NCI-H2107 (cell line): ENCODE data around the gene PPIE.
"Not testable (repeated sequence)": the region's sequence is repeated elsewhere in the genome, so short reads cannot be mapped to it uniquely, and the experiment has no call there.

Source experiments
- DNase-seq: peaks from one replicate; lab custom pipeline; 2025; lab: John Stamatoyannopoulos, UW

Gene PPIE

DNA sequence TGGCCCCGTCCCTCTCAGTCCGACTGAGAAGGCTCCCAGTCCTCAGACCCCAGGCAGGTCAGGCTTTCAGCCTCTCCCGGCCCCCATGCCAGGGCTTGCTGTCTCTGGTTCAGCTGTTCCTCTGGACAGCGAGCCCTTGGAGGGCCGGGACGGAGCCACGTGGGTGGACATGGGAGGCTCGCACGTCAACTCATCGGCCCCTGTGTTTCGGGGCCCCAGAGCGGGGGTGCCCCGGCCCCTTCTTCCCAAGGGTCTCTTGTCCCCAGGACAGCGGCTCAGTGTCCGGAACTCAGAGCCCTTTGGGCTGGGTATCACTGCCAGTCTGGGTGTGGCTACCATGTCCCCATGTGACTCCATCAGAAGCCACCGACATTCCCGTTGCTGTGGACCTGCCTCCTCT lies 39.2 kb downstream of the PPIE start:
- DNase-seq = not testable (repeated sequence)

DNA sequence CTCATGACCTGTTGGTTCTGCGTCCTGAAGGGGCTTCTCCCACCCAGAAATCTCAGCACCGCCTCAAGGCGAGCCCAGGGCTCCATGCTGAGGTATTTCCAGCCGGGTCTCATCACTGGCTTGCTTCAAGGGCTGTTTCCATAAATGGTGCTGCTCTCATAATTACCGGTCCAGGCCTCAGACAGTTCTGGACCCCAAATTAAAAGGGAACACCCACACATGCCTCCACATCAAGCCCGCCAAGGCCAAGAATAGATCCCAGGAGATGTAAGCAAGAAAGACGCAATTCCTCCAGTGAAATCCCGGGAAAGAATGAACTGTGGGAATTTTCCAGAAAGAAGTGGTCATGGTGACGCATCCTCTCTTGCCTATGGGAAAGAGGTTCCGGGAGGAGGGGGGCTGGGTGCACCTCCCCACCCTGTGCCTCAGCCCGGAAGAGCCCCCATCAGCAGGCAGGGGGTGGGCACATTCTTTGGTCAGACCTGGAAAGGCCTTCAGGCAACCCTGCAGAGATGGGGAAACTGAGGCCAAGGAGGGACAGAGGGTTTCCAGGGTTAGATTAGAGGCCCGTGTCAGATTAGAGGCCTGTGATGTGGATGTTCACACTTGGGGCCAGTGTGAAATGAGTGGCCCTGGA lies 39.9 kb downstream of the PPIE start:
- not testable (repeated sequence) for DNase-seq

DNA sequence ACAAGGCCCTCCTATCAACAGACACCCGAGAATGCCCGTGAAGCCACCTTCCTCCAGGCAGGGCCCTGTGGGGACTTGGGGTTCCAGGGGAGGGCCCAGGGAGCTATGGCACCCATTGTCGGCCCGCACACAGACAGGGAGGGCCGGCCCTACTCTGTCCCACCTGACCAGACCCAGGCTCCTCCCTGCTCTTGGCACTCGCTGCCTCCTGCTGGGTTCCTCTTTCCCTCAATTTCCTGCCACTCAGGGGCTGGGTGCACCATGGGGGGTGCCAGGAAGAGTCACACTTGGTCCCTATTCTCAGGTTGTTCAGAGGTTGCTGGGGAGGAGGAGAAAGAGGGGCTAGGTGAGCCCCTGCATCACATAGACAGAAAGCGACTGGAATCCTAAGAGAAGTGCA lies 40.5 kb downstream of the PPIE start:
- DNase-seq = no peak

DNA sequence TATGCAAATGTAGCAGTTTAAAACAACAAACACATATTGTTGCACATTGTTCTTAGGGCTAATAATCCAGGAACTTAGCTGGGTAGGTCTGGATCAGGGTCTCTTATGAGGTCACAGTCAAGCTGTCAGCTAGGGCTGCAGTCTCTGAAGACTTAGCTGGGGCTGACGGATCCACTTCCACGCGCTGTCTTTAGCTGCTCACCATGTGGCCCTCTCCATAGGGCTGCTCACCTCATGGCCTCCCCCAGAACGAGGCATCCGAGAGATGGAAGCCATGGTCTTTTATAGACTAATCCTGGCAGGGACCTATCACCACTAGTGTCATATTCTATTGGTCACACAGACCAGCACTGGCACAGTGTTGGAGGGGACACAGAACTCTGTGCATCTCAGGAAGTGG lies 41.1 kb downstream of the PPIE start:
- no peak for DNase-seq

DNA sequence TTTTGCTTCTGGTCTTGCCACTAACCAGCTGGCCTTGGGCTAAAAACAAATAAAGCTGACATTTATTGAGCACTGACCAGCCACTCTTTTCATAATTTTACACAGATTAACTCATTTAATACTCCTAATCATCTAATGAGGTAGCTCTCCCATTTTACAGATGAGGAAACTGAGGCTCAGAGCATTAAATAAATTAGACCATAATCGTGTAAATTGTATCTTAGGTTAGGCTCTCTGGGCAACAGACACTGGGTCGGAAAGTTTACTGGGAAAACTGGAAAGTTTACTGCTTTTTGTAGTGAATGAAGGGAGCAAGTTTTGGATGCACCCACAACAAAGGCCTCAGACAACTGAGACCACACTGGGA lies 42.6 kb downstream of the PPIE start:
- DNase-seq = no peak

DNA sequence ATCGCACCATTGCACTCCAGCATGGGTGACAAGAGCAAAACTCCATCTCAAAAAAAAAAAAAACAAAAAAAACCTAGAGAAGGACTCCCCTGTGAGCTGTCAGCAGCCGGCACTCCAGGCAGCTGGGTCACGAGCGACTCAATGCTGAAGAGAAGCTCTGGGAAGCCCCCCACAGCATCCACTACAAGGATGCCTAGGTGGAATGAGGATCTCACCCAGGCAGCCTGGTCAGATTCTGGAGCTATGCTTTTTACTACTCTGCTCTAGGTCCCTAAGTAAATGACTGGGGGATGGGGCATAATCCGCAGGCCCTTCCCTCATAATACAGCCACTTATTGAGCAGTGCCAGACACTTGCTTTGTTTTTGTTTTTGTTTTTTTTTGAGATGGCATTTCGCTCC lies 43.4 kb downstream of the PPIE start:
- DNase-seq = no peak

DNA sequence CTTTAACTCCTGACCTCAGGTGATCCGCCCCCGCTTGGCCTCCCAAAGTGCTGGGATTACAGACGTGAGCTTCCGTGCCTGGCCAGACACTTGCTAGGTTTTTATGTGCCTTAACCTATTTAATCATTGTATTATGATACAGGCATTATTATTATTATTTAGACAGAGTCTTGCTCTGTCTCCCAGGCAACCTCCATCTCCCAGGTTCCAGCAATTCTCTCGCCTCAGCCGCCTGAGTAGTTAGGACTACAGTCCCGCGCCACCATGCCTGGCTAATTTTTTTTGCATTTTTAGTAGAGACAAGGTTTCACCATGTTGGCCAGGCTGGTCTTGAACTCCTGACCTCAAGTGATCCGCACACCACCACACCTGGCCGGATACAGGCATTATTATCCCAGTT lies 44.0 kb downstream of the PPIE start:
- not testable (repeated sequence) for DNase-seq

DNA sequence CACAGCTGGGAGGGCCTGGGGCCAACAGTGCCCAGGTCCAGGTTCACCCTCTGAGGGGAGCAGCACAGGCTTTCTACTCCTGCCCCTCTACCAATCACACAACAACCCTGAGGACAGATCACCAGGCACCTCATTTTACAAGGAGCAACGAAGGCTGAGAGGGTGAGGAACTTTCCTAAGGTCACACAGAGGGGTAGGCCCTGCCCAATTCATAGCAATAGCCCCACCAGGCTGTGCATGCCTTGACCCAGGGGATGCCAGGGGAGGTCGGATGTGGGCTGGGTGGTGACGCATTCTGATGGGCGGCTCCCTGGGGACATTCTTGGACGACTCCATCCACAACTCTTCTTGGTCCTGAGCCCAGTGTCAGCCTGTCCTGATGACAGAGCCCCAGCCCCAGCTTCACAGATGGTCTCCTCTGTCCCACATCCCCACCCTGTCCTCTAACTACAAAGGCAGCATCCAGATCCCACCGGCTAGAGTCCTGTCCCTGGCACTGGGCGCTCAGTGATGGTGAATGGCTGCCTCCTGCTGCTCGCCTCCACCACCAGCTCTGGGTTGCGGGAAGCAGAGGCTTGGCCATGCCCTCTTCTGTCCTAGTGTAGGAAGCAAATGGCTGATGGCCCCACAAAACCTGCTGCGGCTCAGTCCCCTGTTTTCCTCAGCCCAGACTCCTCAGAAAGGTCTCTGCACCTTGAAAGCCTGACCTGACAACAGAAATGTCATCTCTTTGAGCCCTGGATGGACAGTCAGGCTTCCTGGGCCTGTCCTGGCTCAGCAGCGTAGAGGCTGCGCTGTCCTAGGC lies 47.8 kb downstream of the PPIE start:
- not testable (repeated sequence) for DNase-seq

DNA sequence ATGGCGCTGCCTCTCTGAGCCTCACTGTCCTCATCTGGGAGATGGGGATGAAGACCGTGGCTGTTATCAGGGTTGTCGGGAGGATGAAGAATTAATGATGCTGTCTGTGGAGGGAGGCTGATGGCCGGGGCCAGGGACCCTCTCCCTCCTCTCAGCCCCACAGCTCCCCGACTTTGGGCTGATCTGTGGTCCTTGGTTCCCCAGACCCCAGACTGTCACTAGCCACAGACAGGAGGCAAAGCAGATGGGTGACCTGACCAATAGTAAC lies 48.4 kb downstream of the PPIE start:
- not testable (repeated sequence) for DNase-seq

DNA sequence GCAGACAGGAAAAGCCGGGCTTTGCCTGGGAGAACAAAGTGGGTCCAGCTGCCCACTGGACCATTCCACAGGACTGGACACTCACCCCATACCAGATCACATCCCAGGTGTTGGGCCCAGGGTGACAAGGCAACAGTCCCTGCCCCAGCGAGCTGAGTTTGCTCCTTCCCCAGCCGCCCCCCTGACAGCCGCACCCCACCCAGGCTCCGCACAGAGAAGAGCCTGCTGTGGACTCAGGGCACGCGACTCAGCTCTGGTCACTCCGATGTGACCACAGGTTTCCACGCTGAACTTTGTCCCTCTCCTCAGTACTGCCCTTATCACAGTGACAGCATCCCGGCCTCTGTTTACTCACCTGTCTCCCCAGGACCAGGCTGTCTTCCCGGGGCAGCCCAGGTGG lies 48.8 kb downstream of the PPIE start:
- no peak for DNase-seq

DNA sequence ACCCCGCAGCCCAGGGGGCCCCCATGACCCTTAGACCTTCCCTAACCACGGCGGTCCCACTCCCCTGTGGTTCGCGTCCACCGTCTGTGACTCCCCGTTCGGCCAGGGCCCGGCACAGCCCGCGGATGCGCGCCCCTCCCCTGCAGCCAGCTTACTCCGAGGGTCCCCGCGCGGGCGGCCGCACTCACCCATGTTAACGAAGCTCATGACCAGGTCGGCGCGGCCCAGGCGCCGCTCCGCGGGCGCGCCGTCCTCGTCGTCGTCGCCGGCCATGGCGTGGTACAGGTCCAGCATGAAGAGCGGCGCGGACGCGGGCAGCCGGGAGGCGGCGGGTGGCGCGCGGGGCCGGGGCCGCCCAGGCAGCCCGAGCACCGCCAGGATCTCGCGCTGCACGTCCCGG lies 49.3 kb downstream of the PPIE start:
- not testable (repeated sequence) for DNase-seq

DNA sequence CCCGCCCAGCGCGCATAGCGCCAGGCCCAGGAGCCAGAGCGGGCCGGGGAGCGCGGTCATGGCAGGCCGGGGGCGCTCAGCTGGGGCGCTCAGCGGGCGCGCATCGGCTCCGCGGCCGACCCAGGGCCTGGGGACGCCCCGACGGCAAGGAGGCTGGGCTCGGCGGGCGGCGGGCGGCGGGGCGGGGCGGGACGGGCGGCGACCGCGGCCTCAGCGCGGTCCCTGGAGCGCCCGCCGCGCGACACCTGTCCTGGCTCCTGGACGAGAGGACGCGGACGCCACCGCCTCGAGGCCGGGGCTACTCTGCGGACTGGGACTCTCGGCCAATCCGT lies 49.7 kb downstream of the PPIE start:
- peak; percentile 97 for DNase-seq

DNA sequence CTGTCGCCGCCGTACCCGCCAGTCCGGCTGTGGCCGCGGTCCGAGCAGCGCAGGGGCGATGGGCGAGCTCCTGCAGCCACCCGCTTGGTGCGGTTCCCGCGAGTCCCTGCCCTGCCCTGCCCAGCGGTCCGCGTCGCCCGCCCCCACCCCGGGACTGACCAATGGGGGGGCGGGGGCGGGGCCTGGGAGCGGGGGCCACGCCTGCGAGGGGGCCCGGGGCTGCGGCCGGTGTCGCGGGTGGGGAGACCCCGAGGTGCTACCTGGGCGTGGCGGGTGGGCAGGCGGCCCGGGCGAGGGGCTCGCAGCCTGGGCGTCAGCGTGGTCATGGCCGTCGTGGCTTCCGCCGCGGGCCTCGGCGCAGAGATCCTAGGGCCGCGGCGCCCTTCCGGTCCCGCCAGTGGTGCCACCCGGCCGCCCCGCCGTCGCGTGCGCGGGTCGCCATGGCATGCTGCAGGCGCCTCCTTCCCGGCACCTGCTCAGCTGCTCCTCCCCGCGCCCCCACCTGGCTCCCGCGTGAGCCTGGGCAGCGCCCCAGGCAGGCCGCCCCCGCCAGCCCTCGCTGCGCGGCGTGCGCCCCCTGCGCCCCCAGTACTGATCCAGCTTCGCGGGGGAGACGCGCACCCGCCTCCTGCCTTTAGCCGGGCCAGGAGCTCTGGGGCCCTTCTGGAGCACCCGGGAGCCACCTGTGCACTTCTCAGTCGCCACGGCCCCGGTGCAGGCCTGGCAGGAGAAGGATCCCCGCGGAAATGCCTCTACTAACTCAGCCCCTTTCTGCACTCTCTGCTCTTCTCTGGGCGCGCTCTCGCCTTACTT lies 50.3 kb downstream of the PPIE start, which contains the start of gene BMP8B:
Gene BMP8B (minus strand): TSS at position 108 of the 813 bp plus-strand sequence. CDS start 380 bp downstream, outside the sequence.
- peak; percentile 100 for DNase-seq

DNA sequence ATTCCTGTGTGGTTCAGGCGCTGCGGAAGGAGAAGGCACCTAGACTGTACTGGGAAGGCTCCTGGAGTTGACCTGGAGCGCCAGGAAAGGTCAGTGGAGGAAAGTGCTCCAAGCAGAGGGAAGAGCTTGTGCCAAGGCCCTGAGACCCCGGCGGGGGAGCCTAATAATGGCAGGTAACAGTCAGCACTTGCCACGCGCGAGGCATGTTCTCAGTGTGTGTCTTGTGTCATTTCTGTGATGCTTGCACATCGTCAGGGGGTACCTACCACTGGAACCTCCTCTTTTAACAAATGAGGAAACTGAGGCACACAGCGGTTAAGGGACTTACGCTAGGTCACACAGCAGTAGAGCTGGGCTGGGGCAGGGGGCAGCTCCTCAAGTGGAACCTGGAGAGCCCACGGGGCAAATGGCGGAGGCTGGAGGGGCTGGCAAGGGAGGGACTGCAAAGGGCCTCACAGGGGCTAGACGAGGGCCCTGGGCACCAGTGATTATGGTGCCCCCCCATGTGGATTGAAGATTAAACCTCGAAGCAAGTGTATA lies 51.0 kb downstream of the PPIE start:
- no peak for DNase-seq

DNA sequence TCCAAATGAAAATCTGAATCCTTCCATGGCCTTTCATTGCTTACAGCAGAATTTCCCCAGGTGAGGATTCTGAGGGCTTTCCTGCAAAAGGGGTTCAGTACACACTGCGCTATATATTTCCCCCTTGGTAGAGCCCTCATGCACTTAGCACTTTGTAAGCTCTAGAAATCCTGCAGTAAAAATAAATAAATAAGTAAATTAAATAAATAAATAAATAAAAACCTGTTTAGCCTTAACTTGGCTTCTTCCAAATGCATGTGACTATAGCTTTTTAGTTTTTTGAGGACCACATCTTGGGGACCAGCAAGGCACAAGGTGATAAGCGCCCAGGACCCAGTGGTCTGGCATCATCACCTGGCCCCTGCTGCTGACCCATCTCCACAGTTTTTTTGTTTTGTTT lies 53.2 kb downstream of the PPIE start:
- no peak for DNase-seq

DNA sequence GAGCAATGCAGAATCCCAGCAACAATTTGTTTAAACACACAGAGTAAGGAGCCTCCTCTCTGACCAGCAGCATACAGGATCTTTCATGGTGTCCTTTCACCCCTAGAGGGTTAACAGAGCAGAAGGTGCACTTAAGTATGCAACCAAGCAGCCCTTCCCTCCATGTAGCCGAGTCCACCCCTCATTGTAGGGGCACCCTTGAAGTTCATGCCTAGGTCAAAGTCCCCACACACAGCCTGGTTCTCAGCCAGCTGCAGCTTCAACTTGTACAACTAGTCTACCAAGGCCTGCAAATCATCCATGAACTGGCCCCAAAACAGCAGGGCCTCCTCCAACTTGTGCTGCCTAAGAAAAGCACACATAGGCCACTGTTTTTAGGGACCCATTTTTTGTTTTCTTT lies 57.0 kb downstream of the PPIE start:
- no peak for DNase-seq

DNA sequence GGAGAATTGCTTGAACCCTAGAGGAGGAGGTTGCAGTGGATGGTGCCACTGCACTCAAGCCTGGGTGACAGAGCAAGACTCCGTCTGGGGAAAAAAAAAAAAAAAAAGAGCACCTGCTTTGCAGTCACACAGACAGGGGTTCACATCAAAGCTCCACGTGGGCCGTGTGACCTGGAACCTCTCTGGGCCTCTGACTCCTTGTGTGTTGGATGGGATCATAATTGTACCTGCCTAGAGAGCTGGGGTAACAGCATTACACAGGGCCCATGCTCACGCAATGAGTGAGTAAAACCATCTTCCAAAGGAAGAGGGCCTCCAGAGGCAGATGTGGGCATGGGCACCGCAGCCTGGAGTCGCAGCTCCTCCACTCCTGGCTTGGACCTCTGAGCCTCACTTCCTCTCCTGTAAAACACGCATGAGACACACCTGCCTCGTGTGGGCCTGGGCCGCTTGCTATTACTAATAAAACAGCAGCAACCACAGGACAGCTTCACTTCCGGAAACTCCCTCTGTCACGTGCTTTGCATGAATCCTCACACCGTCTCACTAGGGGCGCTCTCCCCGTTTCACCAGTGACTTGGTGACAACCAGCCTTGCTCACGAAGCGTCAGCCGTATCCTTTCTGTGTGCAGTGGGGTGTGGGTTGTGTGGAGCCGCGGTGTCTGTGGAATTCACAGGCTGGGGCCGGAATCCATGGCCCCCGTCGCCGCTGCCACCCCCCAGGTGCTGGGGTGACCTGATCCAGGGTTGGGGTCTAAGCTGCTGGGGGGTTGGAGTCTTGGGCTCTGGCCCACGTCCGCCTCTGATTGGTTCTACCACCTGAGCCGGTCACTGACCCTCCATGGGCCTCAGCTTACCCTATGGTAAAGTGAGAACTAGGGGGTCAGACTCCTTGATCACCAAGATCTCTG lies 60.4 kb downstream of the PPIE start:
- DNase-seq = peak; percentile 100

DNA sequence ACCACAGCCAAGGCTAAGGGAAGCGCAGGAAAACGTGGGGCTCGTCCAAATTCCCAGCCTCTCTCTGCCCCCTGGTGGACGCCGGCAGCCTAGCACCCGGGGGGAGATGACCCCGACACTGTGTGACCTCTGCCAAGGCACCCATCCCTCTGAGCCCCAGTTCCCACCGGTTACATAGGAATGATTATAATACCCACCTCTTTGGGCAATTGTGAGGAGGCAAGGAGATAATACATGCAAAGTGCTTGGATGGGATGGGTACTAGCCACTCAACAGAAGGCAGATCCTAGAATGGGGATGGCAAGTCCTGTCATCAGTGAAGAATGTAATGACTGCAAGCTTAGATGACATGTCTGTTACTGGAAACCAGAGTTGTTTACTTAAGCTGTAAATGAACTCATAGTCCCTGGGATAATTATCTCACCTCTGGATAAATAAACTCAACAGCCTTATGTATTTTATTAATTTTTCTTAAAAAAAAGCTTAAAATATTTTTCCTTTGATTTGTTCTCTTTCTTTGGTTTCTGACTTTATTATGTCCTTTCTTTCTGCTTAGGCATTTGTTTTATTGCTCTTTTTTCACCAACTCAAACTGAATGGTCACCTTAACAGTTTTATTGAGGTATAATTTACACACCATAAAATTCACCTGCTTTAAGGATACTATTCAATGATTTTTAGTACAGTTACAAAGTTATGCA lies 61.2 kb downstream of the PPIE start:
- peak; percentile 100 for DNase-seq

DNA sequence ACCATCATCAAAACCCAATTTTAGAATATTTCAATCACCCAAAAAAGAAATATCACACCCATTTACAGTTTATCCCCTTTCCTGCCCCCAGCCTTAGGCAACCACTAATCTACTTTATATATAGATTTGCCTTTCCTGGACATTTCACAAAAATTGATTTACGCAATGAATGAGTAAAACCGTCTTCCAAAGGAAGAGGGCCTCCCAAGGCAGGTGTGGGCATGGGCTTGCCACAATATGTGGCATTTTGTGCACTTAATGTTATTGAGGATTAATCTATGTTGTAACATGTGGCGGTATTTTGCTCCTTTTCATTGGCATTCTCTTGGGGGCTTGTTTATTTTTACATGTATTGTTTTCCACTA lies 61.8 kb downstream of the PPIE start:
- no peak for DNase-seq

DNA sequence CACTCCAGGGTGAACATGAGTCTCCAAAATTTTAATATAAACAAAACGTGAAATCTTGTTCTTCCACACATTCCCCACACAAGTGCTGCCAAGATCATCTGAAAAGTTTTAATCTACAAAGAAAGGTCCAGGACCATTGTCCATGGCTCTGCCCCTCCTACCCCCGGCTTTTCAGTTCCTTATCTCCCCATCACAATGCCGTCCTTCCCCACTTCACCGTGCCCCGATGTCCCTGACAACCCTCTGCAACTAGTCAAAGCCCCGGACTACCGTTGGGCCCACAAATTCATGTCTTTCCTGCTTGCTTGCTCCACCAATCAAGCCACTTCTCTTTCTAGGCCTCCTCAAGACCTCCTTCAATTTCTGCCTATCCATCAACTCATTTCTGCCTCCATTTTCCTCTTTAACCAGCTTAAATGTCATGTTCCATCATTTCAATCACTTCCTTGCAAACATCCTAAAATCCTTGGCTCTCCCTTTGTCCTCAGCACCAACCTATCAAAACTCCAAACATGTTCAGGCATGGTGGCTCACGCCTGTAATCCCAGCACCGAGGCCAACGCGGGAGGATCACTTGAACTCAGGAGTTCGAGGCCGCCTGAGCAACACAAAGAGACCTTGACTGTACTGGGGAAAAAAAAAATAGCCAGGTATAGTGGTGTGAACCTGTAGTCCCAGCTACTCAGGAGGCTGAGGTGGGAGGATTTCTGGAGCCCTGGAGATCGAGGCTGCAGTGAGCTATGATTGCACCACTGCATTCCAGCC lies 64.0 kb downstream of the PPIE start:
- DNase-seq = no peak

DNA sequence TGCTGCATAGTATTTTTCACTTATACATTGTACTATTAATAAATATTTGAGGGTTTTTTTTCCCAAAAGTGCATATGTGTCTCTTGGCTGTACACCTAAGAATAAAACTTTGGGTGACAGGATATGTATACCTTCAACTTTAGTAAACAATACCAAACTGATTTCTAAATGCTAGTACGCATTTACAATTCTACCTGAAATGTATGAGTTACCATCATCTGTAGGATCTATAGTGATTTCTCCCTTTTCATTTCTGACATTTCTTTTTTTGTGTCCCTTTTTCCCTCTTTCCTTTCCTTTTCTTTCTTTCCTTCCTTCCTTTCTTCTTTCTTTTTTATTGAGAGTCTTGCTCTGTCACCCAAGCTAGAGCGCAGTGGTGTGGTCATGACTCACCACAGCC lies 66.7 kb downstream of the PPIE start:
- DNase-seq = no peak
